Mesothelial cell of epicardium (in vitro differentiated cells): Measurements from ENCODE around the gene GGTLC3. TPM values are rescaled to one million over a fixed set of nuclear protein-coding genes. Genes with fewer than 3 reads are reported as not detected.
"Not testable (repeated sequence)": the region's sequence is repeated elsewhere in the genome, so short reads cannot be mapped to it uniquely, and the experiment has no call there.

ENCODE experiments used
- DNase-seq, 2 experiments: peaks; one replicate each; pipeline ENCODE4 v3.0.0; 2021; ENCODE audit warnings: low spot score in 2 of 2; ENCODE audit not compliant: unreplicated experiment in 2 of 2
- H3K27ac Mint-ChIP-seq: 2 replicates; pipeline ENCODE4 v1.8.0; 2021; ENCODE audit warnings: mixed read lengths
- H3K27me3 Mint-ChIP-seq: 2 replicates; pipeline ENCODE4 v1.8.0; 2021; ENCODE audit warnings: low read depth, mixed read lengths
- H3K36me3 Mint-ChIP-seq: 2 replicates; pipeline ENCODE4 v1.8.0; 2021; ENCODE audit warnings: mixed read lengths
- H3K4me1 Mint-ChIP-seq: 2 replicates; pipeline ENCODE4 v1.8.0; 2021; ENCODE audit warnings: mixed read lengths
- H3K4me3 Mint-ChIP-seq: 2 replicates; pipeline ENCODE4 v1.8.0; 2021; ENCODE audit warnings: mild to moderate bottlenecking, moderate library complexity, mixed read lengths
- H3K9me3 Mint-ChIP-seq: 2 replicates; pipeline ENCODE4 v1.8.0; 2021; ENCODE audit warnings: mixed read lengths
- total RNA-seq: library from RNA; stranded (reverse); gene quantifications from 3 replicates; pipeline ENCODE4 v1.2.1, GENCODE V29; 2021

Gene GGTLC3
- not detected in 3 replicates for total RNA-seq

GRCh38 chr22:18518061-18518460, at the start of gene GGTLC3:
Gene GGTLC3 (minus strand): TSS chr22:18518161. CDS start chr22:18517897, 264 bp downstream.
- not testable (repeated sequence) for H3K27ac Mint-ChIP-seq, DNase-seq, H3K27me3 Mint-ChIP-seq, H3K4me3 Mint-ChIP-seq, H3K4me1 Mint-ChIP-seq, H3K36me3 Mint-ChIP-seq, H3K9me3 Mint-ChIP-seq

DNA sequence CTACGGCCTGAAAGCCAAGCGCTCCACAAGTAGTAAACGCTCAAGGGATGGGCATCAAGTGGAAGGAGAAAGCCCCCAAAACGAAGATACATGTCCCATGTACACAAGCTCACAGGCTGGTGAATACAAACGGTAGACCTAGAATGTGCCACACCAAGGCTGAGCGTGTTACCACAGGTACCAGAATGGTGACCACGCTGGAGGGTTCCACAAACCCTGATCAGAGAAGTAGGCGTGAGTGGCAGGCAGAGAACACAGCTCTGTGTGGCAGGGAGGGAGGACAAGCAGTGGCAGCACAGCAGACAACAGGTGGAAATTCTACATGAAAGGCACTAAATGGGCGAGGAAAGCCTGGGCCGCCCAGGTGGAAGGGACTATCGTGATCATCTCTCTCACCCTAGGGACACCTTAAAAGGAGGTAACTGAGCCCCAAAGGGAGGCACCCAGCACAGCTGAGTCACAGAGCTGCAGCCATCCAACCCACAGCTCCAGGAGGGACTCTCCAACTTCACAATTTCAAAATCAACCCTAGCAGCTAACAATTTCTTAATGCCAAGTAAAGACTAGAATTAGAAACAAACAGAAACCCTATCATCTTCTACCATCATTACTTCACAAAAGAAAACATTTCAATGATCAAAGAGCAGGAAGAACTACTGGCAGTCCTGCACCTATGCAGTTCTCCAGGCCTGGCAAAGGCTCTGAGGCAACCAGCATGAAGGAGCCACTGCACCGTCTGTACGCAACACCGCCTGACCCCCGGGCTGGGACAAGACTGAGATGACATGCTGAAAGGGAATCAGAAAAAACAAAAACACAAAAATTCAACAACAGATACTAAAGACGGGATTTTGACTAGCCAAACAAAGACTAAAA, 42.4 kb upstream of the GGTLC3 start:
- DNase-seq, H3K4me1 Mint-ChIP-seq, H3K4me3 Mint-ChIP-seq, H3K27ac Mint-ChIP-seq, H3K36me3 Mint-ChIP-seq, H3K9me3 Mint-ChIP-seq, H3K27me3 Mint-ChIP-seq: not testable (repeated sequence)

GRCh38 chr22:18558939-18559338, 41.0 kb upstream of the GGTLC3 start:
- not testable (repeated sequence) for H3K4me1 Mint-ChIP-seq, H3K27me3 Mint-ChIP-seq

DNA sequence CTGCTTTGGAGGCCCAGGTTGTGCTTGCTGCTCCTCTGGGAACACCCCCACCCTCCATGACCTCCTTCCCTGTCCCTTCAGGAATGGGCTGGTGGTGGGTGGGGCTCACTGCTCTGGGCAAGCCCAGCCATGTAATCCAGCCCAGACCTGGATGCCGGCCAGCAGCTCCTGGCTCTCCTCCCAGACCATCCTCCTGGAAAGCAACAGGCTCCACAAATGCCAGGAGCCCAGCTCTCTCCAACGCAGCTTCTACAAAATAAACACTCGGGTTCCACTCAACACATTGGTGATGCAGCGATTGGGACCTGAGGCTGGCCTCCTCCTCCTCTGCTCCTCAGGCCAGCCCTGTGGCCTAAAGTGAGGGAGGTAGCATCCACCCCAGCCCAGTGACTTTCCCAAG, 40.6 kb upstream of the GGTLC3 start:
- H3K9me3 Mint-ChIP-seq, H3K27me3 Mint-ChIP-seq: not testable (repeated sequence)

More at GRCh38 chr22:18558939-18559338, 41.0 kb upstream of the GGTLC3 start:
- not testable (repeated sequence) for H3K36me3 Mint-ChIP-seq, DNase-seq, H3K9me3 Mint-ChIP-seq, H3K27ac Mint-ChIP-seq, H3K4me3 Mint-ChIP-seq

DNA sequence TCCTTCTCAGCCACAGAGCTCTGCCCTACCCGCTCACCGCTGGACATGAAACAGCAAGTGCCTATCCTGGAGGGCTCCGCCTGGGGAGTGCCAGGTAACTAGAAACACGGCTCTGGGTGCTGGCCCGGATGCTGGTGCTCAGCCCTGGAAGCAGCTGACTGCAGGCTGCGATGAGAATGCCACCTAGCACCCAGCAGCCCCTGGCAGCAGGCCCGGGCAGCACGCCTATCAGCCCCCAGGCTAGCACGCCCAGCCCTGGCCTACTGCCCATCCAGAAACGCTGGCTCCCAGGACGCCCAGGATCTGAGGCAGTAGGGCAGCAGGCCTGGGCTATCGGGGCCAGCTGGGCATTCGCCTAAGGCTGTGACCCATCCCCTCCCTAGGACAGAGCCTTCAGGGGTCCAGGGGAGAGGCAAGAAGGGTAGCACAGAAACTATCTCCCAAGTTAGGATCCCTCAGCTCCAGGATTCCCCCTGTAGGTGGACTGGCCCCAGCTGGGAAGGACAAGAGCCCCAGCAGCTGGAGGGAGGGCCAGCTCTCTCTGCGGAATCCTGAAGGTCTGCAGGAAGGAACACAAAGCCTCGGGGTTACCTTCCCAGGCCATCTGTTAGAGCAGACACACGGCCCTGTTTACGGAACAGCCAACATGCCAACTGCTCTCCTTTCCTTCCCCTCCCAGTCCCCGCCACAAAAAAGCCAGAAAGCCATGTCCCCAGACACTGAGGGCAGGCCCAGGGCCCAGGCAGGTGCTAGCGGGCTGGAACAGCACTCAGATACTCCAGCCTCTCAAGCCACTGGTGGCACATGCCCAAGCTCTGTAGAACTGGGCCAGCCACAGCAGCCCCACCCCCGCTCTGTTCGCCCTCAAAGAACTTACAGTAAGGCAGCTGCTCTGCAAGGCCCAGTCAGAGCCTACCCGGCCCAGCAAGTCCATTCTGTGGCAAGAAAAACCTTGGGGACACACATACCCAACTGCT, 36.6 kb upstream of the GGTLC3 start:
- H3K27me3 Mint-ChIP-seq, H3K4me3 Mint-ChIP-seq: not testable (repeated sequence)

More for the DNA sequence above, 40.6 kb upstream of the GGTLC3 start:
- not testable (repeated sequence) for H3K4me3 Mint-ChIP-seq, H3K36me3 Mint-ChIP-seq, H3K27ac Mint-ChIP-seq, H3K4me1 Mint-ChIP-seq, DNase-seq

DNA sequence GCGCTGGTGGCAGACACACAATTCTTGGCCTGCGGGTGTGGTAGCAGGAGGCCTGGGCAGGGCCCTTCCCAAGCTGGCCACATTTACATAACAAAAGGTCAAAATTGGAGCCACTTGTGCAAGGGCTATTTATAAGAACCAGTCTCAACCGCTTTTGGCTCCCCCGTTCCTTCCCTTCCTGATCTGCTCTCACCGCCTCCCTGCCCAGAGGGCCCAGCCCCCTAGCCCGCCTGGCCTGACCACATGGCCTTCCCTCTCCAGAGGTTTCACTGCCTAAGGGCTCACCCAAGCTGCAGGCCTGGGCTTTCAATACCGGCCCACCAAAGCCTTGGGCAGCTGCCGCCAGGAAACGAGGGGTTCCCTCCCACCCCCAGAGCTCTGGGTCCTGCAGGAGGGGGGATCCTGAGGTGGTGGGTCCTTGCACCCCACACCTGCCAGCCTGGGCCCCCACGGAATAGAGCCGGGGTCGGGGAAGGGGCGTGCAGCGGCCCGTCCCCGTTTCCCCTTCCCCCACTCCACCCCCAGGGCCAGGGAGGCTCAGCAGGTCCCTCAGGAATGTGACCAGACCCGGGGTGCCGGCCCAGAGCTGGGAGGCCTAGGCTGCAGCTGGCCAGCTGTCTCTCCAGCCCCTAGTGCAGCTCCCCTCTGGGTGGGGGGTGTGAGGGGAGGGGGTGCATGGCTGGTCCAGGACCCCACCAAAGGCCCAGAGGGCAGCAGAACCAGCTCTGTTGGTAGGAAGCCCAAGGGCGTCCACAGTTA, 35.1 kb upstream of the GGTLC3 start:
- H3K4me1 Mint-ChIP-seq, H3K36me3 Mint-ChIP-seq, H3K9me3 Mint-ChIP-seq, H3K4me3 Mint-ChIP-seq, H3K27me3 Mint-ChIP-seq, DNase-seq, H3K27ac Mint-ChIP-seq: not testable (repeated sequence)

More for the DNA sequence above, 36.6 kb upstream of the GGTLC3 start:
- not testable (repeated sequence) for H3K36me3 Mint-ChIP-seq, H3K27ac Mint-ChIP-seq, H3K4me1 Mint-ChIP-seq, DNase-seq, H3K9me3 Mint-ChIP-seq

DNA sequence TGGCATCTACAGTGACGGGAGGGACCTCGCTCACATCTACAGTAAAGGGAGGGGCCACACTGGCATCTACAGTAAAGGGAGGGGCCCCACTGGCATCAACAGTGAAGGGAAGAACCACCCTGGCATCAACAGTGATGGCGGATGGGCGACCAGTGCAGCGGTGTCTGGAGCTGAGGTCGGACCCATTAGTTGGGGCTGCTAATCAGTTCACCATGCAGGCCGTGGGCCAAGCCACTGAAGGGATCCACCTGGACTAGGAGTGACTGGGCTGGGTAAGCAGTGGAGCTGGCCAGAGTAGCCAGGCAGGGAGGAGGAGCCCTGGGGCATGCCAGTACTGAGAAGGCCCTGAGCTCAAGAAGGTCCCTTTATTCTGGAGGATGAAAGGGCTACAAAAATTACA, 33.1 kb upstream of the GGTLC3 start:
- not testable (repeated sequence) for DNase-seq, H3K27ac Mint-ChIP-seq, H3K4me1 Mint-ChIP-seq, H3K27me3 Mint-ChIP-seq, H3K9me3 Mint-ChIP-seq, H3K4me3 Mint-ChIP-seq, H3K36me3 Mint-ChIP-seq

GRCh38 chr22:18549458-18550179, 31.7 kb upstream of the GGTLC3 start:
- not testable (repeated sequence) for H3K4me1 Mint-ChIP-seq, H3K27me3 Mint-ChIP-seq, H3K36me3 Mint-ChIP-seq, DNase-seq, H3K9me3 Mint-ChIP-seq, H3K4me3 Mint-ChIP-seq, H3K27ac Mint-ChIP-seq

DNA sequence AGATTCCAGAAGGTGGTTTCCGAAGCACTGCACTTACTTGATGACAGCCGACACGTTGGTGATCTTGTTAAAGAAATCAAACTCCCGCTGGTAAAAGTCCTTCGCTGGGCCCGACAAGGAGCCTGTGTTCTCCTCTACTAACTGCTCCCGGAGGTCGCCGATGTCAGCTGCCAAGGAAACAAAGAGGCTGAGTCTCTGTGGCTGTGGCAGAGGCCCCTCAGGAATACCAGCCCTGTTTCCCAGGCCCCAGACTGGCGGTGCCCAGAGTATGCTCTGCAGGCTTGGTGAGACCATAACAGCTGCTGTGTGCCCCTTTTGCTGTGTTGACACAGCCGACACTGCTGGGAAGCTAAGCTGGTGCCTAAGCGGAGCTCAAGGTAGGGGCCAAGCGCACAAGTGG, 26.7 kb upstream of the GGTLC3 start:
- not testable (repeated sequence) for H3K36me3 Mint-ChIP-seq, H3K9me3 Mint-ChIP-seq, H3K27me3 Mint-ChIP-seq, H3K4me3 Mint-ChIP-seq, H3K4me1 Mint-ChIP-seq, DNase-seq, H3K27ac Mint-ChIP-seq

- DNase-seq, H3K4me1 Mint-ChIP-seq, H3K4me3 Mint-ChIP-seq, H3K27me3 Mint-ChIP-seq, H3K9me3 Mint-ChIP-seq, H3K27ac Mint-ChIP-seq, H3K36me3 Mint-ChIP-seq: not testable (repeated sequence)
Measured at GRCh38 chr22:18543400-18543799, 25.4 kb upstream of the GGTLC3 start.

- not testable (repeated sequence) for DNase-seq, H3K4me1 Mint-ChIP-seq, H3K36me3 Mint-ChIP-seq, H3K4me3 Mint-ChIP-seq, H3K27ac Mint-ChIP-seq, H3K9me3 Mint-ChIP-seq, H3K27me3 Mint-ChIP-seq
Measured at GRCh38 chr22:18539994-18540393, 22.0 kb upstream of the GGTLC3 start.

GRCh38 chr22:18534315-18534714, 16.4 kb upstream of the GGTLC3 start:
- not testable (repeated sequence) for H3K4me3 Mint-ChIP-seq, H3K4me1 Mint-ChIP-seq, DNase-seq, H3K36me3 Mint-ChIP-seq, H3K27ac Mint-ChIP-seq, H3K9me3 Mint-ChIP-seq, H3K27me3 Mint-ChIP-seq

DNA sequence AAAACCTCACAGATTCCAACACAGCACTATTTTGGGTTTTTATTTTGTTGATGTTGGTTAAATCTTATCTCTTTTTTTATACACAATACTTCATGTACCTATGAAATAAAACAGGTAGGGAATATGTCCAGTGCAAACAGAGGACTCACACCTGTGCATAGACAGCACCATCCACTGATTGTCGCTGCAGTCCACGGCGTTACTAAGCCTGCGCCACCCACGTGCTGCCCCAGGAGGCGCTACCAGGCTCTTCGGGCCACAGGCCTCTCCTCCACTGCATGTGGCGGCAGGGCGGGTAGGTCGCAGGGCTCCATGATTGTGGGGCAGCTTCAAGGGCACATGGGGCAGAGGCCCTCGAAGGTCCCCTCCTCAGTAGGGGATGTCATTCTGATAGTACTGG, 15.7 kb upstream of the GGTLC3 start:
- H3K27ac Mint-ChIP-seq, H3K36me3 Mint-ChIP-seq, H3K9me3 Mint-ChIP-seq, H3K4me1 Mint-ChIP-seq, DNase-seq, H3K4me3 Mint-ChIP-seq, H3K27me3 Mint-ChIP-seq: not testable (repeated sequence)
